GM18505 (cell line): ENCODE data around the gene PRR23C.

ENCODE experiments used
- ATAC-seq: cut with Tn5 transposase; IDR thresholded peaks from one replicate; pipeline ENCODE4 v1.9.1; 2021; ENCODE audit not compliant: unreplicated experiment
- POLR2A ChIP-seq: IDR thresholded peaks from 4 replicates; pipeline ENCODE4 v1.6.1; 2011; ENCODE audit warnings: borderline replicate concordance; ENCODE audit not compliant: insufficient read depth, insufficient read length; ENCODE audit errors: extremely low read depth

Gene PRR23C

DNA sequence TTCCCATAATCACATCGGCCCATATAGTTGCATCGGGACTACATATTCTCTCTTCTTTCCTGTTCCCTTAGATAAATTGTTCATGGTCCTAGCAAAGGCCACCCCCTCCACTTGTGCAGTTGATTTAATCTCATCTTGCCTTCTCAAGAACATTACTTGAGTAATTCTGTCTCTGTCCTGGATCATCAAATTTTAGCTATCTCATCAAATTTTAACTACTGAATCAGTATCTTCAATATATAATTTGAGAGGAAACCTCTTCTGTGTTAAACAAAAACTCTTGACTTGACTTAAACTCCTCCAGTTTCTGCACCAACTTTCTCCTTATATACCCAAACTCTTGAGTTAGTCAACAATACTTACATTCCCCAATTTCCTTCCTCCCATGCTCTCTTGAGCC lies 19.7 kb downstream of the PRR23C start:
- TF ChIP-seq POLR2A = no peak
- ATAC-seq = no peak

DNA sequence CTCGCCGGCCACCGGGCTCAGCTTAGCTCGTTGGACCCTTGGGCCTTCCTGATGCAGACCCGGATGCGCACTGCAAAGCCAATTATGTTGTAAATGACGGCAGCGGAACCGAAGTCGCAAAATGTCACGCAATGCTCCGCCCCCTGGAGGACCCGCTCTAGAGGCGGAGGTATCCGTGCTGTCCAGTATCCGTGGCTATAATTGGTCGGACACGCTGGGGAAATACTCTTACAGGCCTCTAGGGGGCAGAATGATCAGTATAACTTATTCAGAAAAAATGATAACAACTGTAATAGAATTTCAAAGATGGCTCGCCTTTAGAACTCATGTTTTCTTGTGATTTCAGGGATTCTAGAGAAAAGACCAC lies 23.8 kb downstream of the PRR23C start, which contains the start of gene PRR23B:
PRR23B (minus strand) TSS at position 59 of the 367 bp plus-strand sequence. CDS start 265 bp downstream, outside the sequence.
- no peak for TF ChIP-seq POLR2A
- ATAC-seq = no peak

DNA sequence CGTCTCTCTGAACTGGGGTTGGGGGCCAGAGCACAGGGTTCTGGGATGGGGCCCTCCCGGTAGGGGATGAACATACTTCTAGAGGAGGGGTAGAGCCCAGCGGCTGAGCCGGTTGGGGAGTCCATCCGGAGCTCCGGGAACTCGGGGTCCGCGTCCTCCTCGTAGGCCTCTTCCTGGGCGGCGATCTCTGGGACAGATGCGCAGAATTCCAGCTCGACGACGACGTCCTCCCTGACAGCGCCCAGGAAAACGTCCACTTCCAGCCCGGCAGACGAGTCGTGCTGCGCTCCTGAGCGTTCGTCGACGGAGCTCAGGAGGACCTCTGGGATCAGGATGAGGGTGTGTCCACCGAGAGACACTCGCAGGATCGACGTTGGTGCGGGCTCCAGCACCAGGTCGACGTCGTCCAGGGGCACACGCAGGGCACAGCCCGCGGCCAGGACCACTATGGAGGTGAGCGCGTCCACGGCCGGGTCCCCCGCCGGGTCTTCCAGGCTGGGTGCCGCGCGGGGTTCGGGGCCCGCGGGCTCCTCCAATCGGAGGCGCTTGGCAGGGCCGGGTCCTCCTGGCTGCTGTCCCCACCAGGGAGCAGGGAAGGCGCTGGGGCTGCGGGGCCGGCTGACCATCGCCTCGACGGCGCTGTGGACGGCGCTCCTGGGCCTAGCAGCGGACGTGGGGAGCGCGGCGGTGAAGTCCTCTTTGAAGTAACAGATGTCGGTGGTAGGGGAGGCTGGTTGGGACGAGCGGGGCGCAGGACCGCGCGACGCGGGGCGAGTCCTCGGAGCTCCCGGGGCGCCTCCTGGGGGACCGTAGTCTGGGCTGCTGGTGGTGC lies 24.4 kb downstream of the PRR23C start:
- no peak for TF ChIP-seq POLR2A
- no peak for ATAC-seq

DNA sequence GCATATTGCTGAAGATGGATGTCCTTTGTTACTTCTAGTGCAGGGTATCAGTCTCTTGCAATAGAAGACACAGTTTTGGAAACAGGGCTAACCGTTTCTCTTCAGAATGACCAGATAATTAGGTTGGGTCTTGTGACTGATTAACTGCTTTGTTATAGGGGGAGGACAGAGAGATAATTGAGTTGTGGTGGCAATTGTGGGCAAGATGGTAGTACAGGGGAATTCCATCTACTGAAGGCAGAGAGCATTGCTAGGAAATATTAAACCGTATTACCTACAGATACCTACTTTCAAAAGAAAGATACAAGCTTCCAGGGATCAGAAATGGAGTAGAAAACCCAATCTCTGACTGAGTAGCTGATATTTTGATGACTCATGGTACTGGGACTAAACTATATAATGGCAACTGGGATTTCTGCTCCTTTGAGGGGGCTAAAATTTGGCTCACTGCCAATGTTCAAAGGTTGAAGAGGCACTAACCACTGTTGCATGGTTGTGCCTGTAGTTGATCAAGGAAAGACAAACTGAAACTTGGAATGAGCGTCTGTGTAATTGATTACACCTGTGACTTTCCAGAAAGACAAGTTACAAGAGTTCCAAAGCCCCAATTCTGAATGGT lies 28.2 kb downstream of the PRR23C start:
- TF ChIP-seq POLR2A = no peak
- ATAC-seq = no peak

DNA sequence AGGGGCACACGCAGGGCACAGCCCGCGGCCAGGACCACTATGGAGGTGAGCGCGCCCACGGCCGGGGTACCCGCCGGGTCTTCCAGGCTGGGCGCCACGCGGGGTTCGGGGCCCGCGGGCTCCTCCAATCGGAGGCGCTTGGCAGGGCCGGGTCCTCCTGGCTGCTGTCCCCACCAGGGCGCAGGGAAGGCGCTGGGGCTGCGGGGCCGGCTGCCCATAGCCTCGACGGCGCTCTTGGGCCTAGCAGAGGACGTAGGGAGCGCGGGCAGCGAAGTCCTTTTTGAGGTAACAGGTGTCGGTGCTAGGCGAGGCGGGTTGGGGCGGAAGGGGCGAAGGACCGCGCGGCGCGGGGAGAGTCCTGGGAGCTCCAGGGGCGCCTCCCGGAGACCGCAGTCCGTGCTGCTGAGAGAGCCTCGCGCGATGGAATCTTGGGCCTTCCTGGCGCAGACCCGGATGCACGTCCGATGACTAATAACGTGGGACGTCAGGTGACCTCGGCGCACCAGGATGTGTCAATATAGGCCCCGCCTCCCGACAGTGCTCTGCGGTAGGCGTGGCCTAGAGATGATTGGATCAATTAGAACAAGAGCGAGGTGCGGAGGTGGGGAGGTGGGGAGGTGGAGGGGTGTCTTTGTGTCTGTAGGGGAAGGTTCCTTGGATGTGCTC lies 38.5 kb downstream of the PRR23C start, which contains the start of gene PRR23A:
PRR23A (minus strand) TSS at position 218 of the 666 bp plus-strand sequence; CDS start at position 218, 0 bp downstream.
- ATAC-seq = no peak

DNA sequence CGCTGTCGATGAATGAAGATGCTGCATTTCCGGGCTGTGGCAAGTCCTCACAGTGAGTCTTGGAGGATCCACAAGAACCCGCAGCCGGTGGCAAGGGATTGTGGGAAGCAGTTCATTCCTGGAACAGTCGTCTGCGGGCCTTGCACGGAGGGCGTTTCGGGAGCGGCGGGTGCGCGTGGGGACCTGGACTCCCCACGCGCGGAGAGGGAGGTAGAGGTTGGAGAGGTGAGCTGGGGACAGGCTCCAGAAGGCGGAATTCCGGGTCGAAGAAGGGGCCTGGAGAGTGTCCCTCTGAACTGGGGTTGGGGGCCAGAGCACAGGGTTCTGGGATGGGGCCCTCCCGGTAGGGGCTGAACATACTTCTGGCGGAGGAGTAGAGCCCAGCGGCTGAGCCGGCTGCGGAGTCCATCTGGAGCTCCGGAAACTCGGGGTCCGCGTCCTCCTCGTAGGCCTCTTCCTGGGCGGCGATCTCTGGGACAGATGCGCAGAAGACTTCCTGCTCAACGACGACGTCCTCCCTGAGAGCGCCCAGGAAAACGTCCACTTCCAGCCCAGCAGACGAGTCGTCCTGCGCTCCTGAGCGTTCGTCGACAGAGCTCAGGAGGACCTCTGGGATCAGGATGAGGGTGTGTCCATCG lies 39.2 kb downstream of the PRR23C start:
- TF ChIP-seq POLR2A = no peak
- ATAC-seq = no peak

More for the DNA sequence above, 38.5 kb downstream of the PRR23C start, which contains the start of gene PRR23A:
- no peak for TF ChIP-seq POLR2A

DNA sequence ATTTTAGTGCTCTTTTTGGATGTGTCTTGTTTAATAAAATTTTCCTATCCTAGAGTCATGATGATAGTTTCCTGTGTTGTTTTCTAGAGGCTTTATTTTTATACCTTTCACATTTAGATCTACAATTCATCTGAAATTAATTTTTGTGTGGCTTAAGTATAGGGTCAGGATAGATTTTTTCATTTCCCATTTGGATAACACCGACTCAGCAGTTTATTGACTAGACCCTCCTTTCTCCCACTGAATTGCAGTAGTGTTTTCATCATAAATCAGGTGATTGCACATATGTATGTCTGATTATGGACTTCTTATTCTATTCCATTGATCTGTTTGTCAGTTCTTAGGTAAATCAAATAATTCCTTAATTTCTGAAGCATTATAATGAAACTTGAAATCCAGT lies 49.0 kb downstream of the PRR23C start:
- no peak for TF ChIP-seq POLR2A
- ATAC-seq = no peak
